HG03432 (cell line): ENCODE measurements around the gene UBASH3B.
A peak's percentile ranks its signal among the peaks of the same experiment; 100 is the strongest.
"Not testable (repeated sequence)": the region's sequence is repeated elsewhere in the genome, so short reads cannot be mapped to it uniquely, and the experiment has no call there.

Experiments
- ATAC-seq: cut with Tn5 transposase; IDR thresholded peaks from one replicate; pipeline ENCODE4 v1.9.1; 2021; ENCODE audit warnings: mild to moderate bottlenecking, moderate library complexity; ENCODE audit not compliant: unreplicated experiment

The UBASH3B gene

DNA sequence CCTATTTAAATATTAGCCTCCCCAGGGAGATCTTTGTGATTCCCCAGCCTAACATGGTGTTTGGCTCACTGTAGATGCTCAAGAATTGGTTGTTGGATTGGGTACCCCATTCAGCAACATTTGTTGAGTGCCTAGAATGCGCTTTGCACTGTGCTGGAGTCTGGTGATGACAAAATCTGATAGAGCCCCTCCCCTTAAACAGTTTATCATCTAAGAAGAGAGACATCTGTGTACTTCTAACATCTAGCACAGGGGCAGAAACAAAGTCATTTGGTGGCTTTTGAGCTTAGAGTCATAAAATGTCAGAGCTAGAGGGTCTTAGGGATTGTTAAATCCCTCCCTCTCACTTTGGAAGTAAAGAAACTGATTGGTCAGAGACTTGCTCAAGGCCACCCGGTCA is 73.0 kb downstream of the UBASH3B start:
- ATAC-seq, result no peak

DNA sequence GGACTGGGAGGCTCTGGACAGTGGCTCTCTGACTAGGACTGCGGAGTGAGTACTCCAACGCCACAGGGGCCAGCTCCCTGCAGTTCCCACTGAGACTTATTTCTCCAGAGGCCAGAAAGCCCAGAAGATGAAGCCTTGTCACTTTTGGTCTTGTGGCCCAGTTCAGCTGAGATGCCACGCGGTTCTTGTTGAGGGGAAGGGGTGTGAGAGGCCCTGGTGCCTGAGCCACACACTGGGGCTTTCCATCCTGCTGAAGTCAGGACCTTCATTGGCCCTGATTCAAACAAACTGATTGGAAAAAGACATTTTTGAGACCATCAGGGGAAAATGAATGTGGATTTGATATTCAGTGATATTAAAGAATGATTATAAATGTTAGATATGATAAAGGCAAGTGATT is 73.6 kb downstream of the UBASH3B start:
- no peak for ATAC-seq

DNA sequence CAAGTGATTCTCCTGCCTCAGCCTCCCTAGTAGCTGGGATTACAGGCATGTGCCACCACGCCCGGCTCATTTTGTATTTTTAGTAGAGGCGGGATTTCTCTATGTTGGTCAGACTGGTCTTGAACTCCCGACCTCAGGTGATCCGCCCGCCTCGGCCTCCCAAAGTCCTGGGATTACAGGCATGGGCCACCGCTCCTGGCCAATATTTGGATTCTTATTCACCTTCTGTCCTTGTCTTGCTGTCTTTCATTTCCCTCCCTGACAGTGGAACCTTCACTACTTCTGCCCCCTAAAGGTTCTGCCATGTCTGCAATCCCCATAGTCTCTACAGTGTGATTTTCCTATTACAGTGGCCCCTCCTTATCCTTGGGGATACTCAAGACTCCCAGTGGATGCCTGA is 75.2 kb downstream of the UBASH3B start:
- ATAC-seq, result not testable (repeated sequence)

DNA sequence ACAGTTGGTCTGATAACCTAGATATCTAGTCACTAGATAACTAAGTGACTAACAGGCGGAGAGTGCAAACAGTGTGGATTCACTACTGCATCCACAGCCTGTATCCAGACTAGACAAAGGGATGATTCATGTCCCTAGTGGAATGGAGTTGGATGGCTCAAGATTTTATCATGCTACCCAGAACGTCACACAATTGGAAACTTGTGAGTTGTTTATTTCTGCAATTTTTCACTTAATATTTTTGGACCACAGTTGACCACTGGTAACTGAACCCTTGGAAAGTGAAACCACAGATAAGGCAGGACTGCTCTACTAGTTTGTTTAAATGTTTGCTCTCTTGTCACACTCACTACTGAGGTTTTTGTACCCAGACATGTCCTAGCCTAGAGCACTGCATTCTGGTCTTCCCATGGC is 76.0 kb downstream of the UBASH3B start:
- ATAC-seq, result no peak

DNA sequence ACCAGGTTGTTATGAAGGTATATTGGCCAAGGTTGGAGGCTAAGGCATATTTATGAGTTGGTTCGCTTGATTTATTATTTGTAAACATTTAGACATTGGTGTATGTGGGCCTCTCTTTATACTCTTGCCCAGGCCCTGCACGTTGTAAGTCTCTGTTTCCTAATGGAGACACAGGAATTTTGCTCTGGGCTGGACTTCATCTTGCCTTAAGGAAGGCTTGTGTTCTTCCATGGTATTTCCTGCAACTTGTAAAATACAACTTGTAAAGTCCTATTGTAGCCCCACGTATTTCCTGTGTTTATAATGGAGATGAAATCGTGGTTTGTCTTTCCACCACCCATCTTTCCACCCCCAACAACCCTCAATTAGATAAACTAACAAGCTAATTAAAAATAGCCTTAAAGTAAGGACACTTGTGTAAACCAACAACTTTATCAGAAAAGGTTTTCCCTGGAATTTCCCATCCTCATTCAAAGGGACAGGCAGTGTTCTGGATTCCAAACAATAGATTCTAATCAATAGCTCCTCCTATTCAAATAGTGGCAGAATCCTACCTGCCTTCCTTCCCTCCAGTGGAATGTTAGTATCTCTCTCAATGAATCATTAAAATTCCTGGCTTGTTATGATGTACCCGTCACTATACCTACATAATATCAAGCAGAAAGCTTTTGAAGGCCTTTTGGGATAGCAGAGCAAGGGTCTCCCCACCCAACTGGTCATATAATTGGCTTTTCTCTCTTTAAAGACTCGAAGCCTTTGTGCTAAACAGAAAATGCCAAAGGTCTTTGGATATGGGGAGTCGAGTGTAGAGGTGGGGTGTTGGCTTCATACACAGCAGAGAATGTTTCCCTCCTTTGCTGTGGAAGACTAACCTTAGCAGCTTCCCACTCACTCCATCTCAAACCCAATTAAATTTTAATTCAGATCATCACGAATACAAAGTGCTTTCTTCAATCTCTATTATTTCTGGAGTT is 77.1 kb downstream of the UBASH3B start:
- ATAC-seq, result no peak

DNA sequence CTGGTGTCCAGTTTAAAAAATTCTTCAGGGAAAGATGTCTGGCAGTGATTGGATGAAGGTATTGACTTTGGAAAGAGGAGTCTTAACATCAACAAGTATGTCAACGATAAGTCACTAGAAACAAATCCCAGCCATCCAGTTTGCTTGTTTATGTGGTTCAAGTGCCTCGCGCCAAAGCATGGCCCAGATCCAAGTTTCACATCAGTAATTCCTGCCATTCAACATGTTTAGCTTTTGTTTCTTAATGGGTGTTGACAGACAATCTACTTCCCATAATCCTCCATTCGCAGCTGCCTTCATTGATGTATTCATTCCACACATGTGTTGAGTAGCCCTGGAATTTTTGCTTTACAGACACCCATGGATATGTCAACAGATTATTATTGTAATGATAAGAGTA is 77.8 kb downstream of the UBASH3B start:
- ATAC-seq, result no peak

DNA sequence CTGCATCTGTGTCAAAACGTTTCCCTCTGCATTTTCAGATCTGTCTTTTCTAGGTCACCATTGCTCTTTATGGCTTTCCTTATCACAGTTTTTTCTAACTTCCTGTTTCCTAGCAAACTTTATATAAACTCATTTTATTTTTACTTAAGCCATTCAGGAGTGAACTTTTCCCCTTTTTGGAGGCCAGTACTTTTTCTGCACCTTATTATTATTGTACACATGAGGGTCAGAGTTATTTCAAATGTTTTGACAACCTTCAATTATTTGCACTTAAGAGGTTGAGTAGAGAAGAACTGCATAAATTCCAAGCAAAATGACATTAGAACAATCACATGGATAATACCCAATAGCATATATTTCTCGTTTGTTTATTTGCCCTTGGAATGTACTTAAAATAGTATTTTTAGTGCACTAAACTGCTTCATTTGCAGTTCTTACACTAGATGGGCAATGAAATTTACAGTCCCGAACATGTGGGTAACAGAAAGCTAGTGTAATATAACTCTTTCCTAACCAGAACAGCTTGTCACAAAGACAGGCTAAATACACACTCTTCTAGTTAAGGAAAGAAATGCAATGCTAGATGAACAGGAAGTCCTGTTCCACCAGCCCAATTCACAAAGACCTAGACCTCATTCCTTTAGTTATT is 79.5 kb downstream of the UBASH3B start:
- no peak for ATAC-seq

DNA sequence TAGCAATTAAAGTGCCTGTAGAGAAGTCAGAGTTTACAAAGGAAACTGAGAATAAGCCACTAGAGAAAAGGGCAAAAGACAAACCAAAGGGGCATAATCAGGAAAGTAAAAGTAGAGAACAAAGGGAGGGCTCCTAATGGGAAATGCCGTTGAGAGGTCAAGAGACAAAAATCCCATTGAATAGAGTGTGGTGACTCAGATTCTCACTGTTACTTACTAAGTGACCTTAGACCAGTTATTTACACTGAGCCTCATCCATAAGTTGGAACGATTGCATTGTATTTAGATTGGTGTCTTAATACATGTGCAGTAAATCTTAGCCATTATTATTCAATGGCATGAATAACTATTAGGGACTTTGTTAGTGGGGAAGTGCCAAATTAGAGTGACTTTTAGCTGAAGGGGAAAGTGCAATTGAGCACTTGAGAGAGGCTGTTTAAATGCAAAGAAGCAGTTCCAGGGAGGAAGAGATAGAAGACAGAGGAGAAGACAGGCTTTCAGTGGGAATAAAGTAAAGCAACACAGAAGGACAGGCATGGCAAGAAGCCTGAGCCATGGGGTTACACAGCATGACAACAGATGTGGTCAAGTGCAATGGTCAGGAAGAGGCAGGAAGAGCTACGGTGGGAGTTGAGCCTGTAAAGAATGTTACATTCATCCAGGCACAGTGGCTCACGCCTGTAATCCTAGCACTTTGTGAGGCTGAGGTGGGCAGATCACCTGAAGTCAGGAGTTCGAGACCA is 82.6 kb downstream of the UBASH3B start:
- ATAC-seq, result no peak

DNA sequence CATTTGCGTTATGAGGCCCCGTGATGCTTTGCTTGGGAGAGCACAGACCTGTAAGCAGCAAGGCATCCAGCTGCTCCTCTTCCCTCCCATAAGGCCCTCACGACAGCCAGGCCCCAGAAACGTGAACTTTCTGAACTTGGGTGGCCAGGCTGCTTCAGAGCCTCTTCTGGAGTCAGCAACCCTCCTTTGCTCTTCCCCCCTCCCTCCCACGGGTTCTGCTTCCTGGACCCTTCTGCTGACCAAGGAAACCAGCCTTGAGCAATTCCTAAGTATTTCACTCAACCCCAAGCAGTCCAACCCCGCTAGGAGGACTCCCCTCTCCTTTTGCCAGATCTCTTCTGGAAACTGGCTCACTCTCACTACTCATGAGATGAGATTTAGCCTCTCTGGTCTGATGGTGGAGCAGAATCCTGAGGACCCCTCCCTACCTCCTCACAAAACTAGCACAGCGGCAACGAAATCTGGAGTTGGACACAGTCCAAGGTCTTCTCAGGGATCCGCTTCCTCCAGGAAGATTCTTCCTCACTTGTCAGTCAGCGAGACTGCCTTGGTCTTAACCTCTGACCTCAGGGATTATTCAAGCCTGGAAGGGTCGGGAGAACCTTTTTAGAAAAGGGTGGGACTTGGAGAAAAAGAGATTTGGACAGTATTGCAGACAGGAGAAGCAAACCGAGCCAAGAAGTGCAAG is 86.2 kb downstream of the UBASH3B start:
- no peak for ATAC-seq

DNA sequence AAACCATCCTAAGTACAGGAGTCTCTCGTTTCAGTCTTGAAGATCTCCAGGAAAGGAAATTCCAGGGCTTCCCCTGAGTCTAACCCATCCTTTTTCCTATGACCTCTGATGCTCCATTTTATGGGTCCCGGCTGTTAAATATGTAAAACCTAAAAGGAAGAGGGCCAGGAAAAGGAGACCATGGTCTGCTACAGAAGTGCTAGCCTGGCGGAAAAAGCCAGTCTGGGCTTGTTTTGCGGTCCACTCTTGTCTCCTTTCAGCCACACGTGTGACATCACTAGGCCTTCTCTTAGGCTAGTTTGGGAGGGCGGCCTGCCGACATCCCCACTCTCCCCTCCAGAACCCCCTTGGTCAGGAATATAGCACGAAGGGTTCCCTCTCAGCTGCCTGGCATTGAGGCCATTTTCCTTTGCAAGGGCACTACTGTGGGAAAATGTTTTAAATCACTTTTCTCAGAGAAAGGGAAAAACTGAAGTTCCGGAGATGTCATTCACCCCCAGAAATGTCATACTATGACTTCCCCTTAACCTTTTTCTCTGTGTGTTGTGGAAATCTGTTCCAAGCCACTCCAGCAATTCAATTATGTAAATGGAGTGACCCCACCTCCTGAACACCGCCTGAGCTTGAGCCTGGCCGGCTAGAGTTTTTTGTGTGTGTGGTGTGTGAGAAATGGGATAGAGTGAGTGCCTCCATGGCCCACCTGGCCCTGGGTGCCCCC is 86.9 kb downstream of the UBASH3B start:
- no peak for ATAC-seq

DNA sequence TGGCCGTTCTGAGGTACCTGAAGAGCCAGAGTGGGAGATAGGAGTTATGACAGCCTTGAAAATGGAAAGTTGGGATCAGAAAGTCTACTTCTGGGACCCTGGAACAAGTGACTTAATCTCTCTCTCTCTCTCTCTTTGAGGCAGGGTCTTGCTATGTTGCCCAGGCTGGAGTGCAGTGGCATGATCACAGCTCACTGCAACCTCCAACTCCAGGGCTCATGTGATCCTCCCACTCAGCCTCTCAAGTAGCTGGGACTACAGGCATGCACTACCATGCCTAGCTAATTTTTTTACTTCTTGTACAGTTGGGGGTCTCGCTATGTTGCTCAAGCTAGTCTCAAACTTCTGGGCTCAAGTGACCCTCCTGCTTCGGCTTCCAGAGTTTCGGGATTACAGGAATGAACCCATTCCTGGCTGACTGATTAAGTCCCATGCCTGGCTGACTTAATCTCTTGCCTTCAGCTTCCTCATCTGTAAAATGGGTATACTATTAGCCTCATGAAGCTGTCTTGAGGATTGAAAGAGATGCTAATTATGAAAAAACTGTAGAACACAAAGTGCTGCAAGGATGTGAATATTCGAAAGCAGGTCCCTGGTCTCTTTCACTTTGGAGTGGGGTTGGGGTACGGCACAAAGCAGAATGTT is 87.7 kb downstream of the UBASH3B start:
- ATAC-seq, result no peak

DNA sequence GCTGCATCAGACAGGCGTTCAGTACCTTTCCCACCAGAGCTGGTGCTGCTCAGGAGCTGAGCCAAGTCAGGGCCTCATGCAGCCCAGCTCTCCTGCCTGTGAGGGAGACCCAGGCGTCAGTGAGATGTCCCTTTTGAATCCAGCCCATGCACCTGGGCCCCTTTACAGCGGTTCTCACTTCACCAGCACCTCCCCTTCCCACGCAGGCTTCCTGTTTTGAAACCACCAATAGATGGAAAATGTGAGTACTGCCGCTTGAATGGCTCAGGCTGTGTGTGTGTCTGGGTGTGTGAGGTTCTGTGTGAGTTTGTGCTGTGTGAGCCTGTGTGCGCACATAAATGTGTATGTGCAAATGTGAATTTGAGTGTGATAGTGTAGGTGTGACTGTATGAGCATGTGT is 88.4 kb downstream of the UBASH3B start:
- peak; percentile 41 for ATAC-seq

DNA sequence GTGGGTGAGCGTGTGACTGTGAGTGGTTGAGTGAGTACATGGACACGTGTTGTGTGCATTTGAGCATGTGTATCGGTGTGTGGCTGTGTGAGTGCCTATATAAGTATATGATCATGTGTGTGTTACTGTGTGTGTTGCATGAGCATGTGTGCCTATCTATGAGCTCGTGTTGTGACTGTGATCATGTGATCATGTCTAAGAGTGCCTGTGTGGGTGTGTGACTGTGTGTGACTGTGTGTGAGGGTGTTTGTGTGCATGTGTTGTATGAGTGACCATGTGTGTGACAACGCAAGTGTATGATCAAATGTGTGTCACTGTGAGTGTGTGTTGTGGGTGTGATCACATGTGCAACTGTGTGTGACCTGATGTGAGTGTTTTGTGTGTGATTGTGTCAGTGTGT is 88.8 kb downstream of the UBASH3B start:
- no peak for ATAC-seq

DNA sequence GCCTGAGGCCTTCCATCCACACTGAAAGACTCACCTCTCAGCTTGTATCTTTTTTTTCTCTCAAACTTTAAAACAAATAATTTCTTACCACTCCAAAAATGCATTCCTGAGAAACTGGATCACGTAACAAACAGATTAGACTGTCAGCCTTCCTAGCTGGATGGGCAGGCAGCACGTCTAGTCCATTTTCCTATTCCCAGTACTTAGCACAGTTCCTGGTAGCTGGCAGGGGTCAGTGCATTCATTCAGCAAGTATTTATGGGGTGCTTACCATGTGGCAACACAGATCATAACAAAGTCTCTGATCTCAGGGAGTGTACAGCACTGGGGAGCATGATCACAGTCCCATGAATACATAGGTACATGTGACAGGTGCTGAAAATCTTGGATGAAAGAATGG is 89.6 kb downstream of the UBASH3B start:
- ATAC-seq, result no peak

DNA sequence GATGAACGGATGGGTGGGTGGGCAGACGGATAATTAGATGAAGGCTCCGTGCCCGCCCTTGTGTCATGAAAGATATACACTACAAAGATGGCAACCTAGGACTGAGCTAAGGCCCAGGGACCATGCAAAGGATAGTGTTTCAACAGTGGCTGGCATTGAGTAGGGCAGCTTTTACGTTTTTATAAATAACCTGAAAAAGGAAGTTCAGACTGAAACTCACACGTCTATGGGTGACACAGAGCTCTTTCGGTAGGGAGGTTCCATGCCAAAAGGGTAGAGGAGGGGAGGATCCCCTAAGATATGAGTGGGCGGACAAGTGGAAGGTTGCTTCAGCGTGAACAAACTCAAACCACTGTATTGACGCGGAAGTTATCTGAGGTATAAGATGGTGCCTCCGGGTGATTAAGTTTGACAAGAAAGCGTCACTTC is 90.5 kb downstream of the UBASH3B start:
- peak; percentile 83 for ATAC-seq

DNA sequence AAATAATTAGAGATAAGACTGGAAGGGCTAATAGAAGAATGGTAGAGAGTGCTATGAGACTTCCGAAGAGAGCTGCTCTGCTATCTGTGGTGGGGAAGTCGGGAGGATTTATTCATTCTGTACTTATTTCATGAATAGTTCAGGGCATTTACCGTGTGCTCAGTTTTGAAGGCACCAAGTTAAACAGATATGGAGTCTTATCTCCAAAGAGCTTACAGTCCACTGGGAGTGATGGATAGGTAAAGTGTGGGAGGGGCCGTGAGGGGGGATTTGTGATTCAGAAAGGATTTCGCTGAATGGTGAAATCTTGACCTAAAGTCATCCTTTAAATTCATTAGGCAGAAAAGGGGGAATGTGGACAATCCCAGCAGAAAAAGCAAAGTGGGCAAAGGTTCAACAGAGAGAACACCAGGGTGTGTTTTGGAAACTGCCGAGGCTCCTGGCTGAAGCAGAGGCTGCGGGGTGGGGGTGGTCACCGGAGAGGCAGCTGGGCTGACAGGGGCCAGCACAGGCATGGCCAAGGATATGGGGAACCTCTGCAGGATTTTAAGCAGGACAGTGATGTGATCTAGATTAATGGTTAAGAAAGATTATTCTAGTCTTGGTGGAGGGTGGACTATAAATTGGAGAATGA is 91.2 kb downstream of the UBASH3B start:
- no peak for ATAC-seq

DNA sequence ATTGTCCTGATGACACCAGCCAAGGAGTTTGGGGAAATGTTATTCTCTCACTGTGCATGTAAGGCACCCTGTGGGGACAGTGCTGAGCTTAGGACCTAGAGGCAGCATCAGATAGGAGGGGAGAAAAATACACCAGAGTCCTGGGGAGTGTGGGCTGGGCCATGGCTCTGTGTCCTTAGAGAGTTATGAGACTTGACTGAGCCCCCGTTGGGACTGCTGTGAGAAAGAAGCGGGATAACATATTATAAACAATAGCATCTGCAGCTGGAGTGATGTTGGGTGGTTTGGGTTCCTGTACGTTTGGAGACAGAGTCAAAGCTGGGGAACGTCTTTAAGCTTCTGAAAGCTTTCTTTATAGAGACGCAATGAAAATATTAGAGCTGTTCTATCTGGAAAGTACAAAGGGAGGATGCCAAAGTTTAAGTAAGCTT is 91.8 kb downstream of the UBASH3B start:
- no peak for ATAC-seq

DNA sequence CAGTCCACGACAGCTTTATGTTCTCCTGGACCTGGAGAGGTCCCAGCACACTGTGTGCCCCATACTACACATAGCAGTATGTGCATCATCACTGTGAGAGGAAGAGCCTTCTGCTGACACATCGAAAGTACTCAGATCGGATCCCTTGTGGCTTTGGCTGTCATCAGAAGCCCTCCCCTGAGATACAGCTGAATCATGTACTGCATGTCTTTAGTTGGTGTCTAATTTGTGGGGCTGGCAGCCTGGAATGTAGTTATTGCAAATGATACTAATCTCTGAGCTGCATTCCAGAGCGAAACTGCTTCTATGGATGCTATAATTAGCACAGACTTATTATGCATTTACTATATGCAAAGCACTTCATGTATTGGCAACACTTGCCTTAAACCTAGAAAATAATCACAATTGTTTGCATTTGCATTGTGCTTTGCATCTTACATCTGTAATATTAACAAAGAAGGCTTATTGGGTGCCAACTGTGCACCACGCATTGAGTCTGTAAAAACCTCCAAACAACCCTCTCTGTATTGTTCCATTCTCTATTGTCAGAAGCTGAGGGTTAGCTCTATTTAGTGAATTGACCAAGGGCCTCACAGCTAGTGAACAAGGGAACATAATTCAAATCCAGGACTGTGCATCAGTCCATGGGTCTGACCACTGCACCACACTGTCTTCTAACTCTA is 93.6 kb downstream of the UBASH3B start:
- peak; percentile 91 for ATAC-seq

DNA sequence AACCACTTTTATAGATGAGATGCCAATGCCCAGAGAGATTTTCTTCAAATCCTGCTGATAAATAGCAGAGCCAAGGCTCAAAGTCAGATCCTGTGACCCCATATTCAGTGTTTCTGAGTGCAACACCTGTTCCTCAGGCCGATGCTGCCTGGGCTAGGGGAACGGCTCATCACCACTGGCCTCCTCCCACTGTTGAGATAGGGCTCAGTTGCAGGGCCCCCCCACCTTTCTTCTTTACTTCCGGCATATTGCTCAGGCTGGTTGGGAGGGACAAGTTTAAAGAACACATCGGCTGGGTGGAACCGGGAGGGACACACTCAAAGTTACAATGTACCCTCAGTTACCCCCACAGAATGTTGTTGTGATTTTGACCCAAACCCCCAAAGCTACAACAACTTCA is 94.5 kb downstream of the UBASH3B start:
- no peak for ATAC-seq
